GM18861 (cell line): Measurements from ENCODE around the gene AOAH.

Experiments
- ATAC-seq: cut with Tn5 transposase; IDR thresholded peaks from one replicate; pipeline ENCODE4 v1.9.1; 2021; ENCODE audit not compliant: unreplicated experiment

Gene AOAH

DNA sequence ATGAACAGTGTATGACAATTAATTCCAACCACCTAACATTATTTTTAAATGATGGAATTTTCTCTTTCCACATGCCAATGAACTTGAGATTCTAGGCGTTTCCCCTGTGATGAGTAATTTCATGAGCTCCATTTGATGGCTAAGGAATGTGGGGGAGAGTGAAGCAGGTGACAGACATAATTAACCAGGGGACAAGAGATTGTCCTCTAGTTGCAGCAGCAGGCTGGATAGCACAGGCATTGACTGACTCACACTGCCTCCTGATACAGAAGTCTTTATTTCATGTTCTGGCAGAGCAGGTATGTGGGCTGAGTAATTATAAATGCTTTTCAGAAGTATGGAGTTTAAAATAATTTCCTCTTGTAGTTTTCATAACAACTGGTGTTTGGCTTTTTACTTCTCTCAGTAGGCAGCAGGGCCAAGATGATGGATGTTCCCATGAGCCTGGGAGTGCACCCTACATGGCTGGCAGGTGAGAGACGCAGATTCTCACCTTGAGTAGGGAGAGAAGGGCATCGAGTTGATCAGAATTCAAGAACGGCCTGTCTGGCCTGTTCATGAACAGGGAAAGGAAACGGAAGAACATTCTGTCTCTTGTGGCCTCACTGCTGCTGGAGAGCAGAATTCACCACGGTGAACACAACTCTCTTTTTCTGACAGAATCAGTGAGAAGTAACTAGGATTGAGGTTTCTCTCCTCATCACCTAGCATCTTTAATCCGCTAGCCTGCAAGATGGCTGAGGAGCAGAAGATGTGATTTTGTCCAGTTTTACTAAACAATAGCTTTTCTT, 118.8 kb downstream of the AOAH start:
- ATAC-seq, result no peak

DNA sequence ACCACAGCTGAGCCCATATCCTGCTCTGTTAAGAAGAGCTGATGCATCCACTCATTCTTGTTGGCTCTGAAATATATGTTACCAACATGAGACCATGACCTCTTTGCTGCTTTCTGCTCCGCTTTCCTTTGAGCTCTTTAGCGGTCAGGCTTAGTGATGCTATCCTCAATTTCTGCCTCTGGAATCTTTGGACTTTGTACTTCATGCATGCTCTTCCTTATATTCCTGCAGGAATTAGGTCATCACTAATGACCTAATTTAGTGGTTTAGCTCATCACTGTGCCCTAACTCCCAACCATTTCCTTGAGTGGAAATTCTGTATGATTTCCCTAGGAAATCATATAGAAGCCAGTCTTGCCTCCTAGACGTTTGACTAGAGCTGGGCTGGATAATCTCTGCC, 119.5 kb downstream of the AOAH start:
- ATAC-seq, result no peak

DNA sequence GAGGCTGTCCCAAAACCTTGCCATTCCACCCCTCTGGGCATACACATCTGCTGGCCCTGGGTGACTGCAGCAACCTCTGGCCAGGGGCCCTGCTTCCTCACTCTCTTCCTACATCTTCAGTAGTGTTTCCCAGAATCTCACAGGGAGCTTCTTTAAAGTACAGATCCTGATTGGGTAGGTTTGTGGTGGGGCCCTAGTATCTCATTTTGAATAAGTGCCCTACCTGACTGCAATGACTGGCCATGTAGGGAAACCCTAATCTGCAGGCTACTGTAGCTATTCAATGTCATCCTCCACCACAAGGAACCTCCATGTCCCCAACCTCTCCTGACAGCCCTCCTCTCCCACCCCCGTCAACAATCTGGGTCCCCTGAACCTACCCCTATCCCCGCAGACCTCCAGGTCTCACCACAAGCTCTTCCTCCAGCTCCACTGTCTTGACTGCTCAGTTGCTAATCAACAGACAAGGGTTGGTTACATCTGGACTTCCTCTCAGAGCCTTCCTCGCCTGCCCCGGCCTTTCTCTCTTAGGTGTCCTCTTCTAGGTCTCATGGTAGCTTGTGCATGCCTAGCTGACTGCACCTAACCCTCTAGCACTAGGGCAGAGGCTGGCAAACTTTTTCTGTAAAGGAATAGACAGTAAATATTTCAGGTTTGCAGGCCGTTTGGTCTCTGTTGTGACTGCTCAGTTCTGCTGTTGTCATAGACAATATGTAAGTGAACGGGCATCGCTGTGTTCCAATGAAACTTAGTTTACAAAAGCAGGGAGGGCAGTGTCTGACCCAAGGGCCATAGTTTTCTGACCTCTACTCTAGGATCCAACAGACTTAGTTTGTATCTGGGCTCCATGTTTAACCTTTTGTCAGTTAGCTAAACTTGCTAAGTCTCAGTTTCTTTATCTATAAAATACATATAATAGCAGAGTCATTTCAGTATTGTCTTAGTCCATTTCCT, 121.1 kb downstream of the AOAH start:
- no peak for ATAC-seq

DNA sequence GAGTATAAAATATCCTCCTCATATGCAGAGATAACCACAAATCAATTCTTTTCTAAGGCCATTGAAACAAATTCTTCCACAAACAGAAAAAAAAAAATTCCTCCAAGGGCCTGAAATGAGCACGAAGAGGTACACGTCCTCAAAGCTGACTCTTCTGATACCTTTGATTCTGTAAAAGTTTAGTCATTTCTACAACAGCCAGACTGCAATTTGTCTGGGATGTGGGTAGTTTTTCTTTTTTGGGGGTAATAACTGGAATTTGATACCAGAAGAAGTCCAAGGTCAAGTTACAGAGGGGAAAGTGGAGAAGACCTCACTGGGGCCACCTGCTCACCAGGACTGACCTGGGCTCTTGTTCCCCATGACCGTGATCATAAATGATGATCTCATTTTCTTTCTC, 121.8 kb downstream of the AOAH start:
- no peak for ATAC-seq

DNA sequence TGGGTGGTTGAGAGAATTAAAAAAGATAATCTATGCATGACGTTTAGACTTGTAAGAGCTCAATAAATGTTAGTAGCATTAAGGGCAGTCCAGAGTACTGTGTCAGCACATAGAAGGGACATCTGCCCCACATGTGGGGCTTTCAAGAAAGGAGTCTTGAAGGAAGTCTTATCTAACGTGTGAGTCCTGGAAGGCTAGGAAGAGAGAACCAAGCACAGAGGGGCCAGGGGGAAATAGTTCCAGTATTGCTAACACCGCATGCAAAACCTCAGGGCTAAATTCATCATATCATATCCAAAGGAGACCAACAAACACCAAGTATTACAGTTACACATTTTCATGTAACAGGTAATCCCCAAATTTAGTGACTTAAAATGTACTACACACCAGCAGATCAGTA, 122.7 kb downstream of the AOAH start:
- no peak for ATAC-seq

DNA sequence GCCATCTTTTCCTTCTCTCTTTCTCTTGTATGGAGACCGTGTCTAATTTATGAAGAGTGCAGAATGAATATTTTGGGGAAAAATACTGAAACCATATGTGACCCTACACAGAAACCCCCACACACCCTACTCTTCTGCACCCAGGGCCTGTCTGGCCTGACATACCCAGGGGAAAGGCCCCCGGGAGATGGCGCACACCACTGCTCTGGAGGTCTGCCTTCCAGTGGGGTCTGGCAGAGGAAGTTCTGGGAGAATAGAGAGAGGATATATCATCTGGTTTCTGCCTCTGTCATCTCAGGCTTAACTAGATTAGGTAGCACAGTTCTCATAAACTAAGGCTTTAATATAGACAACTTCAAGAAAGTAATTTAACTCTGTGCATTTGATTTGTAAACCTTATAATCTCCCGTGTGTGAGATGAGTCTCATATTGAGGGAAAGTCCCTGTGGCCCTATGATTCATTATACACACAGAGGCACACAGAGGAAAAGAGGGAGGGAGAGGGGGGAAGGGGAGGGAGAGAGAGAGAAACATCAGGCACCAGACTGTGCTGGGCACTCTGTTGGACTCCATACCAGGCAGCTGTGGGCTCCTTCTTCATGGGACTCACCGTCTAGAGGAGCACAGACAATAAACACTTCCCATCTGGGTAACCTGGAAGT, 123.3 kb downstream of the AOAH start:
- no peak for ATAC-seq

DNA sequence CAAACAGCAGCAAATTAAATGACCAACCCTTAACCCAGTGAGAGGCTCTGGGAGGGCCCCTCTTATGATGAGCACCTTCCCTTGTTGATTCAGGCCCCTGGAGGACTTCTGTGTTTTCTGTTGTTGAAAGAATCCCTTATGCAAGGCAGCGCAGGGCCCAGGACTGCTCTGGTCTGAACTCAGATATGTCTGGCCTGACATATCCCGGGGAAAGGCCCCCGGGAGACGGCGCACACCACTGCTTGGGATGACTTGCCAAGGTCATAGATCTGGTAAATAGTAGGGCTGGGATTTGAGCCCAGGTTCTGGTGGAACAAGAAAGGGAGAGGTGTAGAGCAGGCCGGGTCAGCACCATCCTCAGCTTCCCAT, 124.0 kb downstream of the AOAH start:
- ATAC-seq, result no peak

DNA sequence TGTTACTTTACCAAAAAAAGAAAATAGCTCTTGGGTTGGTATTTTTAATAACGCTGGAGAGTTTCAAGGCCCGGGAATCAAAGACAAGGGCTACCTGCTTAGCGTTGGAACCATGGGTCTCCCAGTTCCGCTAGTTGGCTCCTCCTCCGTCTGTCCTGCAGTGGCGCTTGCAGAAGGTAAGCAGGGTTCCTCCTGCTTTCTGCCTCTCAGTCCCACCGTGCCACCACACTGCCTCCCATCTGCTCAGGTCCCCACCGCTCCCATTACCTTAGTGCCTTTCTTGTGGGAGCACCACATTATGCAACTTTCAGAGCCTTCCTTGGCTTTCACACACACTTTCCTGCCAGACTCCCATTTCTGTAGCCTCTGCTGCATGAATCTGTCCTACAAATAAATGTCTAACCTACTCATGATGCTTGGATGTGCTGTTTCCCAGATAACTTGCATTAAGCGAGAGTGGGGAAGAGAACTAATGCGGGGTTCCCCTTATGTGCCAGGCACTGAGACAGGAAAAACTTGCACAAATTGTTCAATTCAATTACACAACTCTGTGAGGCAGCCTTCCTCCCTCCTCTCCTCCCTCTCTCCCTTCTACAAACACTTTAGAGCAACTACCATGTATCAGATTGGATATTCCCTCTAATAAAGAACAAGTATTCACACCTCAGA, 124.5 kb downstream of the AOAH start:
- ATAC-seq, result no peak

DNA sequence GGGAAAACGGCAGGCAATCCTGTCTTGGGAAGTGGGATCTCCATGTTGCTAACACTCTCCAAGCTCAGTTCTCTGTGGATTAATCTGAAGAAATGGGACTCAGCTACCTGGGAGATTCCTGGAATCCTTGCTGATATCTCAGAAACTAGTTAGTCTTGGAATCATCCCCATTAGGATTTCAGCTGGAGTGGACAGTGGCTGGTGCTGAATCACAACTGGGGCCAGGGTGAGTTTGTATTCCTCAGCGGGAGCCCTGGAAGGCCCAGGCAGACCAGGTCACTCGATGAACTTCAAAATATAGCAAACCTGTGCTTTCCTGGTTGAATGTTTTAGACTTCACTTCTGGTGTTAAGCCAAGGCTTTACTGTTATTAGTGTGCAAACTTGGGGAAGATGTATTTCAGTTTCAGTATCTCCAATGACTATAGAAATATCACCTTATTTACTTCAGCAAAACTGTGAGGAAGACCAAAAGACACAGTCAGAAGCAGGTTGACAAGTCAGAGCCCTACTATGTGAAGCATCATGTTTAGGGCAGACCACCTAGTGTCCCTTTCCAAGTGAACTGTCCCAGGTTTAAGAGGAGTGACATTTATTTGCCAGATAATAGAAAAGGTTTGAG, 126.1 kb downstream of the AOAH start:
- ATAC-seq, result no peak

DNA sequence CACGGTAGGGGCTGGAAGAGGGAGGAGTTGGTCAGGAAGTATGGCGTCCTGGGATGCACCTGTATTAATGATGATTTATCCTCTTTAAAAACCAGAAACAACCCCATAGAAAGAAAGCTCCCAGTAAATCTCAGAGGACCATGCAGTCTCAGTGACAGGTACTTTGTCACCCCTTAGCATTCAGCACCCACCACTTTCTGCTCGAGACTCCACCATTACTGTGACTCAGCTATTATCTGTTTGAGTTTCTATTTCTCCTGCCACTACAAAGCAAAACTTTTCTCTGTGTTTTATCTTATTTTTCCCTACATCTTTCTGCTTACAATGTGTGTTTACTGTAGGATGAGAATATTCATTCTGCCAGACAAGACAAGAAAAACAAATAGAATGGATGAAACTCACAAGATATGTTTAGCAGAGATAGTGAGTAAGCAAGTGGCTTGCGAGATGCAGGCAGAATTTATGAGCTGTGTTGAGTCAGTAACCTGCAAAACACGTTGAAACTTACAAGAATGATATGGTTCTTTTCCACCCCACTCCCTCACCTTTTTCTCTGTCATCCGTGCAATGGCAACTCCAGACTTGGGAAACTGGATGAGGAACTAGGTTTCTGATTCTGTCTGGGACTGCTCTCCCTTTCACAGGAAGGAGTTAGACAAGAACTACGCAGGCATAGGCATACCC, 127.1 kb downstream of the AOAH start:
- no peak for ATAC-seq

DNA sequence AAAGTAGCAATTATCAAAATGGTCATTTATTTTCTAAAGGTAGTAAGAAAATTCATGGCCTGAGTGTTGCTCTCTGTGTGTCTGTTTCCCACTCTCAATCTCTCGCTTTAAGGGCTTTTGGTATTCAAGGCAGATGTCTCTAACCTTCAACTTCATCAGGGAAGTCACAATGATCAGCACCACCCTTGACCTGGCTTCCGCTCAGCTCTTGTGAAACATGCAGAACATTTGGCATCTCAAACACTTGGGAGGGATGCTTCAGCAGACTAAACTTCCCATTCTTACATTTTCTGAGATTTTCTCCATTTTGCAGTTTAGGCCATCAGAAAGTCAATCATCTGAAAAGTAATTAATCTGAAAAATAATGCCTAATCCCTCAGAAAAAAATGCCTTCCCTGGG, 129.8 kb downstream of the AOAH start:
- no peak for ATAC-seq

DNA sequence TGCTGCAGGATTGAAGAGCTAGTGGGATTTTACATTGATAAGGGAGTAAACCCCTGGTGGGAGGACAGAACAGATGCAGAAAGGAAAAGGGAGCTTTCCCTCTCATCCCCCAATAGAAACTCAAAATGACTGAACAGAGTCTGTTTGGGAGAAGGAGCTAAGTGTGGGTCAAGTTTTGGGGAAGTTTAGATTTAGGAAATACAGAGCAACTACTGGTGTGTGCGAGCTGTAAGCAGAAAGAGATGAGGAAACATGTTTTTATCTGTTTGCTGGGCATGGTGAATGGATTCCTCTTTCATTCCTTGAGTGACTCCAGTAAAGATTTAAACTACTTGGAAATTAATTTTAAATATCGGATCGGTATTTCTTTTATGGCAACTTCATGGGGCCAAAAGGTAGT, 132.7 kb downstream of the AOAH start:
- no peak for ATAC-seq

DNA sequence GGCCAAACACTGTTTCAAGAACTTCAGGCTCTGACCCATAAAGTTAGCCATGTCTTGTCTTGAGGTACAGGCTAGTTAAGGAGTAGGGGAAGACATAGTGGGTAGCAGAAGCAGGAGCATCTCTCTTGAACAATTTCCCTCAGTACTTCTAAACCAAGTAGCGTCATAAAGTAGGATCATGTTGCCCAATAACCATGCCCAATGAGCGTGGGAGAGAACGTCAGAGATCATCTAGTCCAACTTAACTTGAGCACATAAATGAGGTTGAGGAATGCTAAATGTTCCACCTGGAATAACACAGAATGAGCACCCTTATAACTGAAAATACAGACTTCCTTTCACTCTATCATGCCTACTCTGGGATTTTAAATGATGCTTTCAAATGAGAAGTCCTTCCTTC, 134.9 kb downstream of the AOAH start:
- no peak for ATAC-seq

DNA sequence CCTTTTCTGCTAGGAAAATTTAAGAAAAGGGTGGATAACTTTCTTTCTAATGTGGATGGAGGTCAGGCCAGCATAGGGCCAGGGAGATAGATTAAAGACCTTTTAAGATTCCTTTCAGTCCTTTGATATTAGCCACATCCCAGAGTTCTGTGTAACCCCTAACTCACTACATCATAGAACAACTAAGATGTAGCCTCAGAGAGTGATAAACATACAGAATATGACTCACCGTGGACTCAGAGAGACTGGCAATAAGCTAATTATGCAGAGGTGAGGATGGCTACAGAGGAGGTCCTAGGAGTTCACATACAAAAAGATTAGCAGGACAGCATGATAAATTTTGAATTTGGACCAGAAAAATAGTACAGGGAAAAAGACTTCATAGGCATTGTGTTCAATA, 141.0 kb downstream of the AOAH start:
- ATAC-seq, result no peak

DNA sequence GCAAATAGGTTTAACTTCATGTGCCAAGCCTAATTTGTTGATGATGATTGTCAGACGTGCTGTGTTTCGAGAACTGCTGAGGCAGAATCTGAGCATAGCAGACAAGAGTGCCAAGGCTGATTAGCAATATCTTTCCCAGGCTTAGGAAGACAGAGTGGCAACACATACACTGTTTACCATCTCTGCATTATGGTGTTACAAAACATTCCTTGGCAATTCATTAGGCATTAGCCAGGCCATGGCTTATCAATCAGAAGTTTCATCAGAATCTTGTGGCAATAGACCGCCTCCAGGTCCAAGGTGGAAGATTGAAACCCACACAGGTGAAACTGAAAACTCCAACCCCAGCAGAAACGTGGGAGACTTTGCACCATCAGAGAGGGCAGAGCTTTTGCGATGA, 148.5 kb downstream of the AOAH start:
- no peak for ATAC-seq

DNA sequence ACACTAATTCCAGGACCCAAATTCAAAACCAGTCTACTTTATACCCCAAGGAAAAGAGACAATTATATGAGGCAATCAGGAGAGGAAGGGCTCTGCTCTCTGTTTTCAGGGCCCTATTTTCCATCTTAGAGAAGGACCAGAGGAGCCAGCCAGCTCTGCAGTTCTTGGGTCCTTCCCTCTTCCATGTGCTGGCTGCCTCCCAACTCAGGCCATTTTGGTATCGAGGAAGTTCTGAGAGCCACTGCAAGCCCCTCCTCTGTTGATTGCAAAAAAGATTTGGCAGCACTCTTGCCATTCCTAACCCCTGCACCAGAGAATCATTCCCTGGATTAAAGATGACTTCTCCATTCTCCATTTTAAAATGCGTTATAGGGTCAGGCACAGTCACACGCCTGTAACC, 151.2 kb downstream of the AOAH start:
- no peak for ATAC-seq

DNA sequence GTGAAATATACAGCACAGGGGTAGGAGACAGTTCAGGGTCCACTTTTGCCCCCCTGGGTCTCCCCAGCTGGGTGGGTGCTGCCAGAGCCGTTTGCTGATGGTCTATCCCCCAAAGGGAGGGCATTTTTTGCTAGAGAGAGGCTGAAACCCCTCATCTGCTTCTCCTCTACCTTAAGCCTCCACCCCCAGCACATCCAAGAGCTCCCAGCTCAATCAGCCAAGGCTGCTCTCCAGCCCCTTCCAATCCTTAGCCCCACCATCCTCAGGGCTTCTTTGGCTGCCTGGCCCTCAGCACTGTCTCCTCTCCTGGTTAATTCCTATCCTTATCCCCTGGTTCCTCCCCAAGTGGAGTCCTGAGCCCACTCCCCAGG, 153.1 kb downstream of the AOAH start:
- ATAC-seq, result no peak

DNA sequence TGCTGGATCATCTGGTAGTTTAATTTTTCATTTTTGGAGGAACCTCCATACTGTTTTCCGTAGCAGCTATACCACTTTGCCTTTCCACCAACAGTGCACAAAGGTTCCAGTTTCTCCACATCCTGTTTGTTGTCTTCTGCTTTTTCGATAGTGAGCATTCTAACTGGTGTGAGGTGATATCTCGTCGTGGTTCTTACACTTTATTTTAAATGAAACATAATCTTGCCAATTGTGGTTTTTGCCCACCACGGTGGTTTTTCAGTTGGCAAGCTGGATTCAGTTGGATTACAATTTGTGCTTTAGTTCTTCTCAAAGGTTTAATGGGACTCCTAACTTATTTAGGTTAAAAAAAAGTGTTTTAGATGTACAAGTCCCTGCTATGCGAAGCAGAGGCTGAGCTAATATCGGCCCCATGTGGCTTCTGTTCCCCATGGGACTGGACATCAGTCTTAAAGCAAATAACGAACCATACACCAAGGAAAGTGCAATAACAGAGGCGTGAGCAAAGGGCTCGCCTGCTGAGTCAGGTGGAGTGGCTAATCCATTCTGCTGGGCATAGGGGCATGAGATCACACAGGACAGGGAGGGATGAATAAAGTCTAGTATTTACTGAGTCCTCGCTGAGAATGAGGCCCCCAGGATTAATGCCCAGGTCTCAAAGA, 153.6 kb downstream of the AOAH start:
- no peak for ATAC-seq

DNA sequence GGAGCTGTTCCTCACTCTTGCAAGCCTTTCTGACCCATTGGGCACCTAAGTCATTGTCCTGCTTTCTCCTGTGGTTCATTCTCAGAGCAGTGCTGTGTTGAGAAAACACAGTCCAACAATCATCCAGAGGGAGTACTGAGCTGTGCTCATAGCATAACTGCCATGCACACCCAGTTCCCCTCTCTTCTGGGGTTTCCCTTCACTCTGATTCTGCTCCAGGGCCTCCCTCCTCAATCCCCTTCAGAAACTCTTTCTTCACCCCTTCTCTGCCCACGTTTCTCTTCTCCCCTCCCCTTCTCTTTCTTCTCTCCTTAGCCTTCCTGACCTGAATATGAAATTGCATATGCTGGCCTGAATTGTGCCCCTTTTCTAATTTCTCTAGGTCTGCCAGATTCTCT, 155.8 kb downstream of the AOAH start:
- ATAC-seq, result no peak
